ENCODE data around the gene NR1D1. TPM values are rescaled to one million over a fixed set of nuclear protein-coding genes. Genes with fewer than 3 reads are reported as not detected.

Gene NR1D1
- total and polyA plus RNA-seq, 2 of the 13 experiments (the other 11 are each of a cell fraction or from before 2014, with no cell fraction given) = 2.1 to 2.7 TPM

DNA sequence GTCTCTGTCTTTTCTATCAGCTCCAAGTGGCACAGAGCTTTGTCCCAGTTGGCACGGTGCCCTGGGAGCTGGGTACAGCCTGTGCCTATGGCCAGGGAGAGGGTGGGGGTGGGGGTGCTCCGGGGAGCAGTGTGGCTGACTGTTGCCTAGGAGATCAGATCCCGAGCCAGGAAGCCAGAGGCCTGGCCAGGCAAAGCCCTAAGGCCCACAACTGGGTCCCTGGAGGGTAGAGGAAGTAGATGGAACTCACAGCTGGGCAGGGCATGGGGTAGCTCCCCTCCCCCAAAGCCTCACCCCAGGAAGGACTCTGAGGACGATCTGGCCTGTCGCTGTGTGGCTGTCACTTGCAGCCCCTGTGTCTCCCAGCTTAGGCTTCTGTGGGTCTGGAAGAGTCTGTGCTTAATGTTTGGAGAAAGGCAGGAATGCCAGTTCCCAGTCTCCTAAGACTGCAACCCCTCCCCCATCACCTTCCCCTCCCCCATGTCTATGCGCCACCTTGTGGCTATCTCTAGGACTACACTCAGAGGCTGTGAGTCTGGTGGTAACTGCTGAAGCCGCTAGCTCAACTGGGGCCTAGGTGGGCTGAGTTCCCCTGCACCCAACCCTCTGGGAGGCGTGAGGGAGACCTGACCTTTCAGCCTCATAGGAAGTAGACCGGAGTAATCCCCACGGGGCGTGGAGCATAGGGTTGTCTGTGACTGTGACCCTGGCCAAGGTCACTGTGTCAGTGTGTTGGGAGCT lies 25.0 kb downstream of the NR1D1 start (continued):
- no peak for TF ChIP-seq CBX2 (IDR thresholded peaks at IDR 0.05; ENCODE audit: low read depth, low read length)
- TF ChIP-seq CBX2 (CRISPR knock-in tag; IDR thresholded peaks at IDR 0.05; ENCODE audit: low read depth) = no peak
- TF ChIP-seq, protein P1, sequence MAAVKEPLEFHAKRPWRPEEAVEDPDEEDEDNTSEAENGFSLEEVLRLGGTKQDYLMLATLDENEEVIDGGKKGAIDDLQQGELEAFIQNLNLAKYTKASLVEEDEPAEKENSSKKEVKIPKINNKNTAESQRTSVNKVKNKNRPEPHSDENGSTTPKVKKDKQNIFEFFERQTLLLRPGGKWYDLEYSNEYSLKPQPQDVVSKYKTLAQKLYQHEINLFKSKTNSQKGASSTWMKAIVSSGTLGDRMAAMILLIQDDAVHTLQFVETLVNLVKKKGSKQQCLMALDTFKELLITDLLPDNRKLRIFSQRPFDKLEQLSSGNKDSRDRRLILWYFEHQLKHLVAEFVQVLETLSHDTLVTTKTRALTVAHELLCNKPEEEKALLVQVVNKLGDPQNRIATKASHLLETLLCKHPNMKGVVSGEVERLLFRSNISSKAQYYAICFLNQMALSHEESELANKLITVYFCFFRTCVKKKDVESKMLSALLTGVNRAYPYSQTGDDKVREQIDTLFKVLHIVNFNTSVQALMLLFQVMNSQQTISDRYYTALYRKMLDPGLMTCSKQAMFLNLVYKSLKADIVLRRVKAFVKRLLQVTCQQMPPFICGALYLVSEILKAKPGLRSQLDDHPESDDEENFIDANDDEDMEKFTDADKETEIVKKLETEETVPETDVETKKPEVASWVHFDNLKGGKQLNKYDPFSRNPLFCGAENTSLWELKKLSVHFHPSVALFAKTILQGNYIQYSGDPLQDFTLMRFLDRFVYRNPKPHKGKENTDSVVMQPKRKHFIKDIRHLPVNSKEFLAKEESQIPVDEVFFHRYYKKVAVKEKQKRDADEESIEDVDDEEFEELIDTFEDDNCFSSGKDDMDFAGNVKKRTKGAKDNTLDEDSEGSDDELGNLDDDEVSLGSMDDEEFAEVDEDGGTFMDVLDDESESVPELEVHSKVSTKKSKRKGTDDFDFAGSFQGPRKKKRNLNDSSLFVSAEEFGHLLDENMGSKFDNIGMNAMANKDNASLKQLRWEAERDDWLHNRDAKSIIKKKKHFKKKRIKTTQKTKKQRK (IDR thresholded peaks at IDR 0.05; ENCODE audit: low read length) = no peak
- TF ChIP-seq, protein P2, sequence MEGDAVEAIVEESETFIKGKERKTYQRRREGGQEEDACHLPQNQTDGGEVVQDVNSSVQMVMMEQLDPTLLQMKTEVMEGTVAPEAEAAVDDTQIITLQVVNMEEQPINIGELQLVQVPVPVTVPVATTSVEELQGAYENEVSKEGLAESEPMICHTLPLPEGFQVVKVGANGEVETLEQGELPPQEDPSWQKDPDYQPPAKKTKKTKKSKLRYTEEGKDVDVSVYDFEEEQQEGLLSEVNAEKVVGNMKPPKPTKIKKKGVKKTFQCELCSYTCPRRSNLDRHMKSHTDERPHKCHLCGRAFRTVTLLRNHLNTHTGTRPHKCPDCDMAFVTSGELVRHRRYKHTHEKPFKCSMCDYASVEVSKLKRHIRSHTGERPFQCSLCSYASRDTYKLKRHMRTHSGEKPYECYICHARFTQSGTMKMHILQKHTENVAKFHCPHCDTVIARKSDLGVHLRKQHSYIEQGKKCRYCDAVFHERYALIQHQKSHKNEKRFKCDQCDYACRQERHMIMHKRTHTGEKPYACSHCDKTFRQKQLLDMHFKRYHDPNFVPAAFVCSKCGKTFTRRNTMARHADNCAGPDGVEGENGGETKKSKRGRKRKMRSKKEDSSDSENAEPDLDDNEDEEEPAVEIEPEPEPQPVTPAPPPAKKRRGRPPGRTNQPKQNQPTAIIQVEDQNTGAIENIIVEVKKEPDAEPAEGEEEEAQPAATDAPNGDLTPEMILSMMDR (CRISPR knock-in tag; IDR thresholded peaks at IDR 0.05) = peak; percentile 97
- no peak for TF ChIP-seq ZBTB7B (CRISPR knock-in tag; IDR thresholded peaks at IDR 0.05)
- TF ChIP-seq, protein P3, sequence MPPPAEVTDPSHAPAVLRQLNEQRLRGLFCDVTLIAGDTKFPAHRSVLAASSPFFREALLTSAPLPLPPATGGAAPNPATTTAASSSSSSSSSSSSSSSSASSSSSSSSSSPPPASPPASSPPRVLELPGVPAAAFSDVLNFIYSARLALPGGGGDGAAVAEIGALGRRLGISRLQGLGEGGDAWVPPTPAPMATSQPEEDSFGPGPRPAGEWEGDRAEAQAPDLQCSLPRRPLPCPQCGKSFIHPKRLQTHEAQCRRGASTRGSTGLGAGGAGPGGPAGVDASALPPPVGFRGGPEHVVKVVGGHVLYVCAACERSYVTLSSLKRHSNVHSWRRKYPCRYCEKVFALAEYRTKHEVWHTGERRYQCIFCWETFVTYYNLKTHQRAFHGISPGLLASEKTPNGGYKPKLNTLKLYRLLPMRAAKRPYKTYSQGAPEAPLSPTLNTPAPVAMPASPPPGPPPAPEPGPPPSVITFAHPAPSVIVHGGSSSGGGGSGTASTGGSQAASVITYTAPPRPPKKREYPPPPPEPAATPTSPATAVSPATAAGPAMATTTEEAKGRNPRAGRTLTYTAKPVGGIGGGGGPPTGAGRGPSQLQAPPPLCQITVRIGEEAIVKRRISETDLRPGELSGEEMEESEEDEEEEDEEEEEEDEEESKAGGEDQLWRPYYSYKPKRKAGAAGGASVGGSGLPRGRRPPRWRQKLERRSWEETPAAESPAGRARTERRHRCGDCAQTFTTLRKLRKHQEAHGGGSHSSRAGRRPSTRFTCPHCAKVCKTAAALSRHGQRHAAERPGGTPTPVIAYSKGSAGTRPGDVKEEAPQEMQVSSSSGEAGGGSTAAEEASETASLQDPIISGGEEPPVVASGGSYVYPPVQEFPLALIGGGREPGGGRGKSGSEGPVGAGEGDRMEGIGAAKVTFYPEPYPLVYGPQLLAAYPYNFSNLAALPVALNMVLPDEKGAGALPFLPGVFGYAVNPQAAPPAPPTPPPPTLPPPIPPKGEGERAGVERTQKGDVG (CRISPR knock-in tag; IDR thresholded peaks at IDR 0.05; ENCODE audit: borderline replicate concordance) = peak; percentile 91; the same call in 1 of the 2 replicates
- TF ChIP-seq, protein P4, sequence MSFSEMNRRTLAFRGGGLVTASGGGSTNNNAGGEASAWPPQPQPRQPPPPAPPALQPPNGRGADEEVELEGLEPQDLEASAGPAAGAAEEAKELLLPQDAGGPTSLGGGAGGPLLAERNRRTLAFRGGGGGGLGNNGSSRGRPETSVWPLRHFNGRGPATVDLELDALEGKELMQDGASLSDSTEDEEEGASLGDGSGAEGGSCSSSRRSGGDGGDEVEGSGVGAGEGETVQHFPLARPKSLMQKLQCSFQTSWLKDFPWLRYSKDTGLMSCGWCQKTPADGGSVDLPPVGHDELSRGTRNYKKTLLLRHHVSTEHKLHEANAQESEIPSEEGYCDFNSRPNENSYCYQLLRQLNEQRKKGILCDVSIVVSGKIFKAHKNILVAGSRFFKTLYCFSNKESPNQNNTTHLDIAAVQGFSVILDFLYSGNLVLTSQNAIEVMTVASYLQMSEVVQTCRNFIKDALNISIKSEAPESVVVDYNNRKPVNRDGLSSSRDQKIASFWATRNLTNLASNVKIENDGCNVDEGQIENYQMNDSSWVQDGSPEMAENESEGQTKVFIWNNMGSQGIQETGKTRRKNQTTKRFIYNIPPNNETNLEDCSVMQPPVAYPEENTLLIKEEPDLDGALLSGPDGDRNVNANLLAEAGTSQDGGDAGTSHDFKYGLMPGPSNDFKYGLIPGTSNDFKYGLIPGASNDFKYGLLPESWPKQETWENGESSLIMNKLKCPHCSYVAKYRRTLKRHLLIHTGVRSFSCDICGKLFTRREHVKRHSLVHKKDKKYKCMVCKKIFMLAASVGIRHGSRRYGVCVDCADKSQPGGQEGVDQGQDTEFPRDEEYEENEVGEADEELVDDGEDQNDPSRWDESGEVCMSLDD (CRISPR knock-in tag; IDR thresholded peaks at IDR 0.05; ENCODE audit: borderline replicate concordance) = no peak
- TF ChIP-seq ARID2 (CRISPR knock-in tag; IDR thresholded peaks at IDR 0.05; ENCODE audit: borderline replicate concordance) = no peak
- TF ChIP-seq NR1H2 (CRISPR knock-in tag; IDR thresholded peaks at IDR 0.05; ENCODE audit: borderline replicate concordance, low read depth) = no peak
- TF ChIP-seq ZSCAN20 (CRISPR knock-in tag; IDR thresholded peaks at IDR 0.05; ENCODE audit: borderline replicate concordance) = no peak
- TF ChIP-seq ZNF432 (CRISPR knock-in tag; IDR thresholded peaks at IDR 0.05; ENCODE audit: borderline replicate concordance) = no peak
- TF ChIP-seq ETV5 (CRISPR knock-in tag; IDR thresholded peaks at IDR 0.05; ENCODE audit: borderline replicate concordance) = peak; percentile 56; the same call in 1 of the 2 replicates
- TF ChIP-seq ZNF296 (CRISPR knock-in tag; conservative IDR thresholded peaks at IDR 0.05) = no peak
- TF ChIP-seq SMYD3 (CRISPR knock-in tag; IDR thresholded peaks at IDR 0.05) = no peak
- no peak for TF ChIP-seq ZSCAN30 (CRISPR knock-in tag; IDR thresholded peaks at IDR 0.05)
- no peak for TF ChIP-seq TBP (CRISPR knock-in tag; IDR thresholded peaks at IDR 0.05)
- no peak; the same call in 1 of the 2 replicates for TF ChIP-seq ARHGAP35 (CRISPR knock-in tag; IDR thresholded peaks at IDR 0.05; ENCODE audit: borderline replicate concordance)
- TF ChIP-seq ZSCAN21 (CRISPR knock-in tag; IDR thresholded peaks at IDR 0.05; ENCODE audit: borderline replicate concordance) = no peak
